Heart left ventricle (tissue), 16 donors: Measurements from ENCODE around the gene CCSER1. TPM values are rescaled to one million over a fixed set of nuclear protein-coding genes. Genes with fewer than 3 reads are reported as not detected.

Source experiments
- ATAC-seq, 4 donors: fragments of 200-7000 bp; cut with Tn5 transposase; one replicate each; pipeline ENCODE4 v1.9.1; 2020 to 2022; ENCODE audit warnings: moderate library complexity in 4 of 4, mild to moderate bottlenecking in 3 of 4, moderate number of reproducible peaks in 1 of 4
- DNase-seq, 5 donors: peaks; one replicate each; pipeline ENCODE4 v3.0.0-alpha.2; 2020
- H3K27ac ChIP-seq, 12 donors: fragments of 200-600 bp; sonication (generic) in 4 of 12; one replicate each; pipeline versions ENCODE4 v1.5.0 to v1.8.0; 2016 to 2022; ENCODE audit warnings: mild to moderate bottlenecking in 2 of 12
- H3K27me3 ChIP-seq, 9 donors: fragments of 200-600 bp; sonication (generic) in 2 of 9; one replicate each; pipeline versions ENCODE4 v1.5.1 to v1.8.0; 2016 to 2022; ENCODE audit warnings: mild to moderate bottlenecking in 3 of 9
- H3K36me3 ChIP-seq, 9 donors: fragments of 200-600 bp; sonication (generic) in 2 of 9; one replicate each; pipeline versions ENCODE4 v1.5.0 to v1.8.0; 2018 to 2022; ENCODE audit warnings: mild to moderate bottlenecking in 2 of 9
- H3K4me1 ChIP-seq, 12 donors: fragments of 200-600 bp; sonication (generic) in 4 of 12; one replicate each; pipeline versions ENCODE4 v1.5.0 to v1.8.0; 2016 to 2022; ENCODE audit warnings: mild to moderate bottlenecking in 3 of 12
- H3K4me3 ChIP-seq, 12 donors: fragments of 200-600 bp; sonication (generic) in 4 of 12; one replicate each; pipeline versions ENCODE4 v1.5.0 to v1.8.0; 2017 to 2022; ENCODE audit warnings: mild to moderate bottlenecking in 9 of 12, moderate library complexity in 4 of 12
- H3K9me3 ChIP-seq, 12 donors: fragments of 200-600 bp; sonication (generic) in 4 of 12; one replicate each; pipeline versions ENCODE4 v1.5.0 to v1.8.0; 2016 to 2022; ENCODE audit warnings: mild to moderate bottlenecking in 1 of 12
- POLR2A ChIP-seq, 2 donors: fragments of 450-650 bp; IDR thresholded peaks; one replicate each; pipeline ENCODE4 v1.6.1; 2017; ENCODE audit warnings: antibody characterized with exemption in 2 of 2, mild to moderate bottlenecking in 2 of 2, moderate library complexity in 2 of 2
- WGBS, 4 donors: extraction: QIAGEN DNeasy Blood & Tissue Kit in 2 of 4; methylation state at CpG; one replicate each; pipeline versions ENCODE4 v1.1.5 to v1.1.7; 2013 to 2018; 5-methylcytosine and 5-hydroxymethylcytosine counted together
- intact Hi-C, 10 donors: fragments of 100-400 bp; cut with DNase I; formaldehyde crosslinking; loops; one replicate each; pipeline versions ENCODE4 v1.11.1 to v1.14.2; 2022
- polyA plus RNA-seq, 2 donors: library from polyadenylated mRNA; stranded (reverse); fragments of 200-250 nt; gene quantifications; one replicate each; pipeline ENCODE4 v1.2.3, GENCODE V29; 2013
- total RNA-seq, 9 donors: library from RNA; depleted of rRNA in 2 of 9; stranded (reverse); fragments of >200 nt in 2 of 9; fragmentation: NEBNext Ultra II Directional in 3 of 9; extraction: Animal tissue kit (Norgen Biotek cat#: 25700) in 3 of 9; gene quantifications; one replicate each; pipeline versions ENCODE4 v1.1.0 to v1.2.4, GENCODE V29; 2016 to 2023
- TF ChIP-seq, protein P1 (sequence below), 12 donors: fragments of 200-600 bp; sonication (generic) in 4 of 12; IDR thresholded peaks; one replicate each; pipeline versions ENCODE4 v1.5.0 to v1.8.0; 2018 to 2022; ENCODE audit warnings: antibody characterized with exemption in 12 of 12, mild to moderate bottlenecking in 5 of 12
- donor health status: ischemic (EF 13 %, LVEDD 7.1; RV severe dilation, severe dysfunction).
- donor health status: healthy with polysubstance abuse.
- donor health status: DM: no; HTN: yes; CAD: no.
- donor health status: DM: no; HTN: no; CAD: no.
- donor health status: ischemic (EF 25% LVEDD 6.9; RV normal size, moderate dysfunction).
- donor health status: ischemic (EF 25% LVEDD 5.7; RV mildly dilated, moderate dysfunction).
- donor health status: healthy.
- donor health status: DM: yes; HTN: yes; CAD: no.
- donor health status: ischemic (EF 35%, LVEDD 5.7; RV mildly dilated, moderate dysfunction).
- donor health status: nonischemic (EF 11% LVEDD 7.7; RV severe dilation, severe dysfunction).
- donor health status: DM: yes; HTN: yes; CAD: no.
- donor health status: PGD.
- donor health status: ischemic (EF 29% LVEDD 5.4; RV normal size, mild dysfunction).
- donor health status: nonischemic (EF 23%, LVEDD 6.1; RV moderate dilation, normal function).

Gene CCSER1
- total and polyA plus RNA-seq, 11 donors: 2.5 to 15.8 (median 12.2) TPM

DNA sequence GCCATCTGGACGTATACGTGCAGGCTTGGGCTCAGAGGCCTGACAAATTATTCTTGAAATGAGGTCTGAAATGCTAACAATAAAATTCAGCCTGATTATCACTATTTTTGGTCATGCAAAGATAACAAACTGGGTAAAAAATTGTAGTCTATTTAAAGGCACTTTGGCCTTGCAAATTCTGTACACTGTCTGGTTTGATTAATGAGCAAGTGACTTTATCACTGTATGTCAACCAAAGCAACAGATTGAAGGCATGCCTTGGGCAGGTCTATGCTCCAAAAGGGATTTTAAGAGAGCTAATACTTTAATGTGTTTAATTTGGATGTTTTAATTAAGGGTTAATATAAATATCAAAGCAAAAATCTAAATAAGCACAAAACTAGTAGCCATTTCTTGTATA, 1141.7 kb downstream of the CCSER1 start:
- intact Hi-C loops: no loop called here
- H3K4me3 ChIP-seq: no peak overlapping the region
- no peak for TF ChIP-seq POLR2A (IDR thresholded peaks at IDR 0.05)
- TF ChIP-seq, protein P1, sequence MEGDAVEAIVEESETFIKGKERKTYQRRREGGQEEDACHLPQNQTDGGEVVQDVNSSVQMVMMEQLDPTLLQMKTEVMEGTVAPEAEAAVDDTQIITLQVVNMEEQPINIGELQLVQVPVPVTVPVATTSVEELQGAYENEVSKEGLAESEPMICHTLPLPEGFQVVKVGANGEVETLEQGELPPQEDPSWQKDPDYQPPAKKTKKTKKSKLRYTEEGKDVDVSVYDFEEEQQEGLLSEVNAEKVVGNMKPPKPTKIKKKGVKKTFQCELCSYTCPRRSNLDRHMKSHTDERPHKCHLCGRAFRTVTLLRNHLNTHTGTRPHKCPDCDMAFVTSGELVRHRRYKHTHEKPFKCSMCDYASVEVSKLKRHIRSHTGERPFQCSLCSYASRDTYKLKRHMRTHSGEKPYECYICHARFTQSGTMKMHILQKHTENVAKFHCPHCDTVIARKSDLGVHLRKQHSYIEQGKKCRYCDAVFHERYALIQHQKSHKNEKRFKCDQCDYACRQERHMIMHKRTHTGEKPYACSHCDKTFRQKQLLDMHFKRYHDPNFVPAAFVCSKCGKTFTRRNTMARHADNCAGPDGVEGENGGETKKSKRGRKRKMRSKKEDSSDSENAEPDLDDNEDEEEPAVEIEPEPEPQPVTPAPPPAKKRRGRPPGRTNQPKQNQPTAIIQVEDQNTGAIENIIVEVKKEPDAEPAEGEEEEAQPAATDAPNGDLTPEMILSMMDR (IDR thresholded peaks at IDR 0.05): no peak
- no peak overlapping the region for H3K27ac ChIP-seq
- no peaks in the 10 kb centered on the region for H3K36me3 ChIP-seq
- H3K4me1 ChIP-seq: no peaks in the 10 kb centered on the region
- 62 to 78% (median 67%) methylated on average over 2 of the region's 2 CpGs for WGBS, 4 donors
- no peaks in the 10 kb centered on the region for H3K27me3 ChIP-seq
- no peak for DNase-seq
- no peak for ATAC-seq
- peaks cover 0 to 14% (median 2%) of the 10 kb centered on the region in 12 donors for H3K9me3 ChIP-seq

DNA sequence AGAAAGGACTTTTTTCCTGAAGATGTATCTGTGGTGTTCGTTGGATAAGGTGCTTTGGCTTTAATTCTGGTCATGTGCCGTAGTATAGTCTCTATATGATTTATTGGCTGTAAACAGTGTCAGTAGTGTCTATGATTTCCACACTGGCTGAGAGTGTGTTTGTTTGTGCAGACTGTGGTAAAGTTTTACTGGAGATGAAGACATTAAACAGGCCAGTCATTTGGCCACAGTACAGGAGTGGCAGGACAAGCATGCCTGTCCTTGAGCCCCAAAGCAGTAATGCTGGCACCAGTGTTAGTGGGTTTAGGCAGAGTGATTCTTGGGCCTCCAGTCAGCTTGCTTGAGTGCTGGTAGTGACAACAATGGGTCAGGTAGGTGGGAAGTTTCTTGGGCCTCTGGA, 1152.7 kb downstream of the CCSER1 start:
- ATAC-seq (peak; percentile 80 to 93 (median 88)), DNase-seq (peak in 3 of 5 donors; percentile 13 to 40 (median 31))
- intact Hi-C loops: no loop called here
- Histone ChIP-seq H3K27me3 (no peaks in the 10 kb centered on the region), H3K4me1 (peaks cover 0 to 12% (median 0%) of the 10 kb centered on the region in 12 donors), H3K36me3 (no peaks in the 10 kb centered on the region), H3K27ac (no peak overlapping the region), H3K9me3 (peaks cover 0 to 9% (median 0%) of the 10 kb centered on the region in 12 donors), H3K4me3 (no peak overlapping the region)
- 49 to 67% (median 59%) methylated on average over 2 of the region's 2 CpGs for WGBS, 4 donors
- no peak for TF ChIP-seq POLR2A (IDR thresholded peaks at IDR 0.05)
- TF ChIP-seq, protein P1 (IDR thresholded peaks at IDR 0.05): no peak

DNA sequence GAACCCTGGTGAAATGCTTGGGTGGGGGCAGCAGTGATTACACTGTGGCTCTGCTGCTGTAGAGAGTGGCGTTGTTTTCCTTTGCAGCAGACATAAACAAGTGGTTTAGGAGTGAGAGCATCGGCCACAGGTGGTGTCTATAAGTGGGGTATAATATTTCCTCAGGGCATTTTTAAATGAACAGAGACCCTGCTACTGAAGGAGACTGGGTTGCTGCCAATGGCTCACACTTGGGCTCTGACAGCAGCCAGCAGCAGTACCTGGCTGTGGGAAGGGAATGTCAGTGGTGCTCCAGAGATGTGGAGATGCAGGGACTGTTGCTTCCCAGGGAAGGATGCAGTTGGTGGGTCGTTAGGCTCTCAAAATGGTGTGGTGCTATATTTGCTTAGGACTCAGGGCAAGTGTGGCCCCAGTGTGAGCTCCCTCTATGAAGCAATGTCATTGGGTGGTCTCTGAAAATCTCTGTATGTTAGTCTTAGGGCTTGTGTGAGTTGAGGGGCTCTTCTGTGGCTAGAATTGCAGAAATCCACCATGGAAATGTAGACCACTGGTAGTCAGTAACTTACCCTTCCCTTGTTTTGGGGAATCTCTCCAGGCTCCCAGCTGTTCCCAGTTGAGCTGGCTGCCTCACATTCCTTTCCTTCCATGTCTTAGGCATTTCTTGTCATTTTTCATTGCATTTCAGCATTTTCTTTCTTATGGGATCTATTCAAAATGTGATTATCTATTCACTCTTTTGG, 1153.5 kb downstream of the CCSER1 start:
- Histone ChIP-seq H3K4me3 (no peak overlapping the region), H3K27ac (no peak overlapping the region), H3K9me3 (peaks cover 0 to 9% (median 0%) of the 10 kb centered on the region in 12 donors), H3K4me1 (peaks cover 0 to 12% (median 0%) of the 10 kb centered on the region in 12 donors), H3K36me3 (no peaks in the 10 kb centered on the region), H3K27me3 (no peaks in the 10 kb centered on the region)
- ATAC-seq (peak in 1 of 4 donors; percentile 15), DNase-seq (no peak)
- intact Hi-C loops: no loop called here
- TF ChIP-seq, protein P1 (IDR thresholded peaks at IDR 0.05): no peak
- no peak for TF ChIP-seq POLR2A (IDR thresholded peaks at IDR 0.05)
- WGBS, 4 donors: 68 to 76% (median 75%) methylated on average over 2 to 3 of the region's 3 CpGs

DNA sequence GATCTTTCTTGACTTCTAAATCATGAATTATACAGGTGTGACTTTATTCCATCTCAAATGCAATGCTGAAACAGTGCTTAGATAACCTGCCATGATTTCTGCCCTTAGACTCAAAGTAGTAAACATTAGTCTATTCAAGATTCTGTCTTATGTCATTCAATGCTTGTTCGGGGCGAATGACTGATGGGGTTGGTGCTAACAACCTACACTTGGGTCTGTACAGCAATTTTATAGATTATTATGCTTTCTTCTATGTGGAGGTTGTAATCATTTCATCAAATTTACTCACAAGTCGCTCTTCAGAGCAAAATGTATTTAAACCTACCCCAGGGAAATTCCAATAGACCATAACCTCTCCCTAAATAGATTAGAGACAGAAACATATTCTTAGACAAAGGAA, 1155.0 kb downstream of the CCSER1 start:
- intact Hi-C loops: no loop called here
- 74 to 84% (median 80%) methylated on average over 3 of the region's 3 CpGs for WGBS, 4 donors
- Histone ChIP-seq H3K4me3 (no peak overlapping the region), H3K36me3 (no peaks in the 10 kb centered on the region), H3K27ac (no peak overlapping the region), H3K27me3 (no peaks in the 10 kb centered on the region), H3K9me3 (peaks cover 0 to 9% (median 0%) of the 10 kb centered on the region in 12 donors), H3K4me1 (peaks cover 0 to 12% (median 0%) of the 10 kb centered on the region in 12 donors)
- no peak for DNase-seq
- TF ChIP-seq, protein P1 (IDR thresholded peaks at IDR 0.05): no peak
- TF ChIP-seq POLR2A (IDR thresholded peaks at IDR 0.05): no peak
- no peak for ATAC-seq
